Ectodermal cell (in vitro differentiated cells): ENCODE data around the gene TNXB. TPM values are rescaled to one million over a fixed set of nuclear protein-coding genes. Genes with fewer than 3 reads are reported as not detected.
A peak's percentile ranks its signal among the peaks of the same experiment; 100 is the strongest.

Experiments
- H3K27ac ChIP-seq: 2 replicates; pipeline ENCODE4 v1.7.0; 2013; ENCODE audit warnings: mild to moderate bottlenecking, low read depth, low read length; ENCODE audit not compliant: insufficient read depth, poor library complexity, severe bottlenecking
- H3K27me3 ChIP-seq: 2 replicates; pipeline ENCODE4 v1.7.0; 2013; ENCODE audit warnings: mild to moderate bottlenecking, low read length; ENCODE audit not compliant: insufficient read depth, control insufficient read depth, poor library complexity, severe bottlenecking
- H3K36me3 ChIP-seq: one replicate; pipeline ENCODE4 v1.7.0; 2013; ENCODE audit warnings: low read length; ENCODE audit not compliant: control insufficient read depth, insufficient read depth
- H3K4me1 ChIP-seq: one replicate; pipeline ENCODE4 v1.7.0; 2013; ENCODE audit warnings: low read length; ENCODE audit not compliant: control insufficient read depth, insufficient read depth
- H3K4me3 ChIP-seq: 2 replicates; pipeline ENCODE4 v1.7.0; 2013; ENCODE audit warnings: low read depth, low read length, control low read depth; ENCODE audit not compliant: insufficient read depth
- H3K9me3 ChIP-seq: 2 replicates; pipeline ENCODE4 v1.7.0; 2013; ENCODE audit warnings: mild to moderate bottlenecking, low read length, moderate library complexity; ENCODE audit not compliant: control insufficient read depth
- WGBS, 2 experiments: methylation state at CpG; one replicate each; pipeline ENCODE4 v1.1.7; 2013; ENCODE audit warnings: missing lambda C conversion rate in 2 of 2; 5-methylcytosine and 5-hydroxymethylcytosine counted together
- polyA plus RNA-seq, 4 experiments: library from polyadenylated mRNA; stranded (reverse); fragments of 50-300 nt; gene quantifications; one replicate each; pipeline ENCODE4 v1.2.3, GENCODE V29; 2013

Gene TNXB, protein sequence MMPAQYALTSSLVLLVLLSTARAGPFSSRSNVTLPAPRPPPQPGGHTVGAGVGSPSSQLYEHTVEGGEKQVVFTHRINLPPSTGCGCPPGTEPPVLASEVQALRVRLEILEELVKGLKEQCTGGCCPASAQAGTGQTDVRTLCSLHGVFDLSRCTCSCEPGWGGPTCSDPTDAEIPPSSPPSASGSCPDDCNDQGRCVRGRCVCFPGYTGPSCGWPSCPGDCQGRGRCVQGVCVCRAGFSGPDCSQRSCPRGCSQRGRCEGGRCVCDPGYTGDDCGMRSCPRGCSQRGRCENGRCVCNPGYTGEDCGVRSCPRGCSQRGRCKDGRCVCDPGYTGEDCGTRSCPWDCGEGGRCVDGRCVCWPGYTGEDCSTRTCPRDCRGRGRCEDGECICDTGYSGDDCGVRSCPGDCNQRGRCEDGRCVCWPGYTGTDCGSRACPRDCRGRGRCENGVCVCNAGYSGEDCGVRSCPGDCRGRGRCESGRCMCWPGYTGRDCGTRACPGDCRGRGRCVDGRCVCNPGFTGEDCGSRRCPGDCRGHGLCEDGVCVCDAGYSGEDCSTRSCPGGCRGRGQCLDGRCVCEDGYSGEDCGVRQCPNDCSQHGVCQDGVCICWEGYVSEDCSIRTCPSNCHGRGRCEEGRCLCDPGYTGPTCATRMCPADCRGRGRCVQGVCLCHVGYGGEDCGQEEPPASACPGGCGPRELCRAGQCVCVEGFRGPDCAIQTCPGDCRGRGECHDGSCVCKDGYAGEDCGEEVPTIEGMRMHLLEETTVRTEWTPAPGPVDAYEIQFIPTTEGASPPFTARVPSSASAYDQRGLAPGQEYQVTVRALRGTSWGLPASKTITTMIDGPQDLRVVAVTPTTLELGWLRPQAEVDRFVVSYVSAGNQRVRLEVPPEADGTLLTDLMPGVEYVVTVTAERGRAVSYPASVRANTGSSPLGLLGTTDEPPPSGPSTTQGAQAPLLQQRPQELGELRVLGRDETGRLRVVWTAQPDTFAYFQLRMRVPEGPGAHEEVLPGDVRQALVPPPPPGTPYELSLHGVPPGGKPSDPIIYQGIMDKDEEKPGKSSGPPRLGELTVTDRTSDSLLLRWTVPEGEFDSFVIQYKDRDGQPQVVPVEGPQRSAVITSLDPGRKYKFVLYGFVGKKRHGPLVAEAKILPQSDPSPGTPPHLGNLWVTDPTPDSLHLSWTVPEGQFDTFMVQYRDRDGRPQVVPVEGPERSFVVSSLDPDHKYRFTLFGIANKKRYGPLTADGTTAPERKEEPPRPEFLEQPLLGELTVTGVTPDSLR (N-terminal part only)
- 4.0 TPM for polyA plus RNA-seq (2013, experiment 1 of 4)
- 4.2 TPM for polyA plus RNA-seq (2013, experiment 2 of 4)
- polyA plus RNA-seq (2013, experiment 3 of 4): 3.8 TPM
- polyA plus RNA-seq (2013, experiment 4 of 4): 5.0 TPM

DNA sequence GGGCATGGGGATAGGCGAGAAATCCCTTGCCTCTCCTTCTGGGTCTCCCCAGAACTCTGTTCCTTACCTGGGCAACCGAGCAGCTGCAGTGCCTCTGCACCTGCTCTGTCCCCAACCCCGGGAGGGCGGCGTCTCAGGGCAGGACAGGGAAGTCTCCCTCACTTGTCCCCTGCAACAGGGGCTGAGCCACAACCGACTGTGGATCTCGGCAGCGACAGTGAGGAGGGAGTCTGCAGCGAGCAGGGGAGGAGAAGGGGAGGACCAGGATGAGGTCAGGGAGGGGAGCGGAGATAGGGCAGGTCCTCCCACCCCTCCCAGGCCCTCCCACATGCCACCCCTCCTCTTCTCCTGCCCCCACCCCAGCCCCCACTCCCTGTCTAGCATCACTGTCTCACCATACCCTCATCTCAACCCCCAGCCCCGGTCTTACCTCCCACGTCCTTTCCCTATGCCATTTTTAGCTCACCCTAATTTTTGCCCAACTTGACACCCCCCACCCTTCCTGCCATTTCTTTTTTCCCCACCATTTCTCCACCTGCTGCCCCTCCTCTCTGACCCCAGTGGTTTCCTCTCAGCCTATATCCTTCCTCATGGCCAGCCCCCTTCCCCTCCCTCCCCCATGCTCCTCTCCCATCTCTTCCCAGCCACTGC lies at the start of gene TNXB:
Gene TNXB, minus strand, starts transcription at position 225 of the 651 bp plus-strand sequence. CDS start 11,140 bp downstream, outside the sequence.
- H3K4me3 ChIP-seq: no peak within 1 kb of the TSS
- no peaks in the 10 kb centered on the region for H3K36me3 ChIP-seq
- WGBS, 2 experiments: 27 to 32% methylated on average over 11 to 12 of the region's 12 CpGs
- H3K9me3 ChIP-seq: no peaks in the 10 kb centered on the region
- H3K27ac ChIP-seq: no peak within 1 kb of the TSS
- peaks cover 33% of the 10 kb centered on the region for H3K27me3 ChIP-seq
- peaks cover 16% of the 10 kb centered on the region for H3K4me1 ChIP-seq

DNA sequence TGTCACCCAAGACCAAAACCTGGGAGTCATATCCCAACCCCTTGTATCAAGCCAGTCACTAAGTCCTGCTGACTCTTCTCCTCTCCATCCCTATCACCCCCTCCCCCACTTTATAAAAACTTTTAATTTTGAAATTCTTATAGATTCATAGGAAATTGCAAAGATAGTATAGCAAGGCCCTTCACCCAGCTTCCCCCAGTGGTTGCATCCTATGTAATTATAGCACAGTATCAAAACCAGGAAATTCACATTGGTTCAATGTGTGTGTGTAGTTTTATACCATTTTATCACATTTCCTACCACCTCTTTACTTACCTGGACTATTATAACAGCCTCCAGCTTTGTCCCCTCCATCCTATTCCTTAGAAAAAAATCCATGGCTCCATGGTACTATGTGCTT lies 48.9 kb upstream of the TNXB start:
- no peaks in the 10 kb centered on the region for H3K27me3 ChIP-seq
- peaks cover 21% of the 10 kb centered on the region for H3K36me3 ChIP-seq
- no peaks in the 10 kb centered on the region for H3K9me3 ChIP-seq
- H3K27ac ChIP-seq: no peak overlapping the region
- H3K4me3 ChIP-seq: no peak overlapping the region
- no peaks in the 10 kb centered on the region for H3K4me1 ChIP-seq

DNA sequence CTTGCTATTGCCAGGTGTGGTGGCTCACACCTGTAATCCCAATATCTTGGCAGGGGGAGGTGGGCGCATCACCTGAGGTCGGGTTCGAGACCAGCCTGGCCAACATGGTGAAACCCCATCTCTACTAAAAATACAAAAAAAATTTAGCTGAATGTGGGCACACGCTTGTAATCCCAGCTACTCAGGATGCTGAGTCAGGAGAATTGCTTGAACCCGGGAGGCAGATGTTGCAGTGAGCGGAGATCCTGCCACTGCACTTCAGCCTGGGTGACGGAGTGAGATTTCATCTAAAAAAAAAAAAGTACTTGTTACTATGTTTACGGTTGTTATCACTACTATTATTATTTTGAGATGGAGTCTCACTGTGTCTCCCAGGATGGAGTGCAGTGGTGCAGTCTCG lies 47.8 kb upstream of the TNXB start:
- Histone ChIP-seq H3K9me3 (no peaks in the 10 kb centered on the region), H3K36me3 (peaks cover 21% of the 10 kb centered on the region), H3K4me1 (peaks cover 8% of the 10 kb centered on the region), H3K27me3 (peaks cover 5% of the 10 kb centered on the region), H3K27ac (no peak overlapping the region), H3K4me3 (no peak overlapping the region)
- 91 to 92% methylated on average over 9 of the region's 9 CpGs for WGBS, 2 experiments

DNA sequence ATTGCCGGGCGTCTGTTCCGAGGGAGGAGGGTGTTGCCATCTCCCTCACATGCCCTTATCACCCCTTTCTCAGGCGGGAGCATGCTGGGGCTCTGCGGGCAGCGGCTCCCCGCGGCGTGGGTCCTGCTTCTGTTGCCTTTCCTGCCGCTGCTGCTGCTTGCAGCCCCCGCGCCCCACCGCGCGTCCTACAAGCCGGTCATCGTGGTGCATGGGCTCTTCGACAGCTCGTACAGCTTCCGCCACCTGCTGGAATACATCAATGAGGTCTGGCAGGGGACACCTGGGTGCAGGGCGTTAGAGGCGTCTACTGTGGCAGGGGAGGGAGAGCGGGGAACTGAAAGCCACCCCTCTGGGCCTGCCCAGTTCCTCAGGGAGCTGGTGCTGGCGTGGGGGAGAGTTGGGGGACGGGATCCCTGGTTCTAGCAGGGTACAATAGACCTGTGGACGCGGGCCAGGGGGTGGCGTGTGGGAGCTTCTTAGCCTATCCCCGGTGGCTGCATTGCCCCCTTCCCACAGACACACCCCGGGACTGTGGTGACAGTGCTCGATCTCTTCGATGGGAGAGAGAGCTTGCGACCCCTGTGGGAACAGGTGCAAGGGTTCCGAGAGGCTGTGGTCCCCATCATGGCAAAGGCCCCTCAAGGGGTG lies 45.5 kb upstream of the TNXB start:
- Histone ChIP-seq H3K4me3 (peak overlapping the region; percentile 98), H3K27me3 (peaks cover 25% of the 10 kb centered on the region), H3K9me3 (no peaks in the 10 kb centered on the region), H3K36me3 (peaks cover 21% of the 10 kb centered on the region), H3K27ac (no peak overlapping the region), H3K4me1 (peaks cover 11% of the 10 kb centered on the region)
- WGBS, 2 experiments: 18% methylated on average over 34 of the region's 34 CpGs

DNA sequence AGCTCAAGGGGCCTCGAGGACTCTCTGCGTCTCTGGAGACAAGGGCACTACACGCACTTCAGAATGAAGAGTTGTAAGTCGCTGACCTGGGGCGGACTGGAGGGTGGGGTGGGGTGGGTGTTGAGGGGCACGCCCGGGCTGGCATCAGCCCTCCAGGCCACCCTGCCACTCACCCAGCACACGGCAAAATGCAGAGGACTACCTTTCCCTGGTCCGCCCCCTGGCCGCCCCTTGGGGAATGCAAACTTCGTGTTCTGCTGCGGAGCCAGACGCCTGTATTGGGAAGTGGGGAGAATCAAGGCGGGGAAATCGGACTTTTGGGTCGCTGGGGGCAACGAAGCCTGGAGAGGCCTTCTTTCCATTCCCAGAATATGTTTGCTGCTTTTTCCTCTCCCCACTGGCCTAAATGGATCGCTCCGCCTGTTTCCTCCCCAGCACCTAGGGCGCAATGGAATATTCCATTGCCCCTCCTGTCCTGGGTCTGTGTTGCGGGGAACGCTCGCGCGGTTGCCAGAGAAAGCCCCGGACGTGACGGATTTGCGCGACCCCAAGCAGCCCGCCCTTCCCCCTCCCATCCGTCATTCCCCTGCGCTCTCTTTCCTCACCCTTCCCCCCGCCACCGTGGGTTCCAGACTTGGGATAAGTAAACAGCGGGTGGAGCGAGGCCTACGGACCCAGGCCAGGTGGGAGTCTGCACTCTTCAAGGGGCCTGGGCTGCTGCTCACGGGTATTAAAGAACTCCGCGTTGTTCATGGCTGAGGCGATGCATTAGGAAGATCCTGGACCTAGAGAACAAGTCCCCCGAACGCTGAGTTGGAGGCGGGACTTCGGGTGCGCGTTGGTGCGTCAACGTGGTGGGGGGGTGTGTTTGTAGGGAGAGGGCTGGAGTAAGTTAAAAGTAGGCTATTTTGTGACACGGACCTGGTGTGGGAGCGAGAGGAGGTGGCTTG lies 44.7 kb upstream of the TNXB start, which contains the start of gene PPT2:
Gene PPT2, plus strand, starts transcription at position 578 of the 950 bp plus-strand sequence. CDS start 454 bp downstream, outside the sequence.
- peaks cover 11% of the 10 kb centered on the region for H3K4me1 ChIP-seq
- peaks cover 26% of the 10 kb centered on the region for H3K27me3 ChIP-seq
- WGBS, 2 experiments: 0 to 1% methylated on average over 52 of the region's 52 CpGs
- H3K27ac ChIP-seq: peak within 1 kb of the TSS; percentile 89
- H3K36me3 ChIP-seq: peaks cover 20% of the 10 kb centered on the region
- H3K4me3 ChIP-seq: peak within 1 kb of the TSS; percentile 98
- no peaks in the 10 kb centered on the region for H3K9me3 ChIP-seq

DNA sequence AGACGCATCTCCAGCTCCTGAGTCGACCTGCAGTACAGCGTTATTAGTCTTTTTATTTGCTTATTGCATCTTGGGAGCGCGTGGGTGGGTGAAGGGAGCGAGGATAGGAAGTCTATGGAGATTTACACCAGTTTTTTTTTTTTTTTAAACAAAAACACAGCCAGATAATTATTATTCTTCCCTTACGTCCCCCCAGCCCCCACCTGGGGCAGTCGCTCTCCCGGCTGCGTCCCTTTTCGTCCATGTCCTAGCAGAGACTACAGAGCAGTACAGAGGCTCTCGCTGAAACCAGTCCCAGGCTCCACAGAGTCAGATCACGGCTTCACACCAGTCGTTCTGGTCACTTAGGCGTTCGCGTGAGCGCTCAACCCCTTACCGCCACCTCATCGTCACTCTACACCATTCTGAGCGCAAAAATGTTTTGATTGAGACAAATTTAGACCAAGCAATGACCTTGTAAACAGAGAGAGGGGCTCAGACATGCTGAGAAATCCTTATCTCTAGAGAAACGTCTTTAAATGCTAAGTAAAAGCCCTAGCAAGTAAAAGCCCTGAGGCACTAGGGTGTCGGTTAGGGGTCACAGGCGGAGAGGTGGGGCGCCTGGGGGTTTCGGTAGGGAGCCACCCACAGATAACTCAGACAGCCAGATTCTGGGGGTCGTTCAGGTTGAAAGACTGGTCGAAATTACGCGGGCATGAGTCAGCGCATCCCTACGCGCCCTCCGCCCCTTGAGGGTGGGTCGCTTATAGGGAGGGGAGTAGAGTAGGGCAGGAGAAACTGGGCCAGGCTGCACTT lies 43.8 kb upstream of the TNXB start:
- Histone ChIP-seq H3K4me3 (peak overlapping the region; percentile 98), H3K27ac (peak overlapping the region; percentile 89), H3K36me3 (peaks cover 12% of the 10 kb centered on the region), H3K27me3 (peaks cover 26% of the 10 kb centered on the region), H3K4me1 (peaks cover 11% of the 10 kb centered on the region), H3K9me3 (no peaks in the 10 kb centered on the region)
- 1 to 6% methylated on average over 29 to 35 of the region's 35 CpGs for WGBS, 2 experiments

DNA sequence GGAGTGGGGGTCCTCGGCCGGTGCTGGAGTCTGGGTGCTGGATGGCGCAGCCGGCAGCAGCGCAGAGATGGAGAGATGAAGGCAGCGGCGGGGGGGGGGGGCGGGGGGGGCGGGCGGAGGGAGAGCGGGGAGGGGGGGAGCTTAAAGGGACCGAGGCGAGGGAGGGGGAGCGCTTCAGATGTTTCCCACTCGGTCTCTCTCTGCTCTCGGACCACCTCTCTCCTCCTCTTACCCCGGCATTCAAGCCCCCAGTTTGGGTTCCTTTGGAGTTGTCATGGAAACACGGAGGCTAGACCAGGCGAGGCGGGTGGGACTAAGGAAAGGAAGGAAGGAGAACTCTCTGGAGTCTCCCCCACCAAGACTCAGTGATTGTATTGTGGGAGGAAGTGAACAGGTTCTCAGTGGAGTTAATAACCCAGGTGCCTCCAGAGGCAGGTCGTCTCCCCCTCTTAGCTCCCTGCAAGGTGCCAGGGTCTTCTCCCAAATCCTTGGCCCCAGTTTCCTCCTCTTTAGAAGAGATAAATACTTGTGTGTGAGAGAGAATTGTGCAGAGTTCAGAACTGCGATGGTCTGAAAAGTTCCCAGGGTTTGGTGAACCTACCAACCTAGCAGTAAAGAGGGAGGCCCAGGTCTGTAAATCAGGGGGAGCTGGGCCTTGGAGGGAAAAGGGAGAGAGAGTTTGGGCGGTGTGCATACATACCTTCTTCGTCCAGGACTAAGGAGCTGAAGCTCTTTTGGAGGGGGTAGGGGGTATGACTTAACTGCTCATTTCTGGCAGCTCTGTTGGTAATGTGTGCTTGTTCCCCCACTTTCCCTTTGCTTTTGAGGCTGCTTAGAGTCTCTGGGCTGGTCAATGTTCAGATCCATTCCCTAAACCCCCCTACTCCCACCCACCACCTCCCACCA lies 43.0 kb upstream of the TNXB start, which contains the start of gene PRRT1:
Gene PRRT1, minus strand, starts transcription at position 77 of the 906 bp plus-strand sequence. CDS start 112 bp downstream, outside the sequence.
- H3K9me3 ChIP-seq: no peaks in the 10 kb centered on the region
- peak within 1 kb of the TSS; percentile 98 for H3K4me3 ChIP-seq
- H3K27ac ChIP-seq: no peak within 1 kb of the TSS
- H3K27me3 ChIP-seq: peaks cover 26% of the 10 kb centered on the region
- 8 to 15% methylated on average over 9 to 11 of the region's 24 CpGs for WGBS, 2 experiments
- peaks cover 11% of the 10 kb centered on the region for H3K4me1 ChIP-seq
- peaks cover 4% of the 10 kb centered on the region for H3K36me3 ChIP-seq
